Fibroblast of peridontal ligament (primary cell): ENCODE measurements around the gene PTDSS2.
"Not testable (repeated sequence)": the region's sequence is repeated elsewhere in the genome, so short reads cannot be mapped to it uniquely, and the experiment has no call there.

ENCODE experiments used
- DNase-seq: peaks from one replicate; pipeline ENCODE4 v3.0.0-alpha.2; 2010; ENCODE audit errors: extremely low read depth

Gene PTDSS2

GRCh38 chr11:449889-450808 lies at the start of gene PTDSS2:
Gene PTDSS2, plus strand, starts transcription at chr11:450279. Its CDS starts 177 bp downstream, at chr11:450456.
- peak; percentile 93 for DNase-seq

- not testable (repeated sequence) for DNase-seq
Observed at GRCh38 chr11:401196-401595, 48.9 kb upstream of the PTDSS2 start.

- DNase-seq = no peak
Observed at GRCh38 chr11:403021-403760, 46.9 kb upstream of the PTDSS2 start.

GRCh38 chr11:403761-404431 lies 46.2 kb upstream of the PTDSS2 start:
- DNase-seq = no peak

- DNase-seq = no peak
Observed at GRCh38 chr11:404551-405264, 45.4 kb upstream of the PTDSS2 start.

- DNase-seq = no peak
Observed at GRCh38 chr11:405323-405953, 44.6 kb upstream of the PTDSS2 start.

GRCh38 chr11:405954-406795 lies 43.9 kb upstream of the PTDSS2 start:
- DNase-seq = no peak

- DNase-seq = peak; percentile 38
Observed at GRCh38 chr11:406796-407650, 43.1 kb upstream of the PTDSS2 start.

GRCh38 chr11:407651-408123 lies 42.4 kb upstream of the PTDSS2 start:
- no peak for DNase-seq

GRCh38 chr11:408154-409007 lies 41.7 kb upstream of the PTDSS2 start:
- no peak for DNase-seq

GRCh38 chr11:409008-409599 lies 41.0 kb upstream of the PTDSS2 start:
- DNase-seq = no peak

- DNase-seq = no peak
Observed at GRCh38 chr11:409600-410483, 40.2 kb upstream of the PTDSS2 start.

GRCh38 chr11:410711-411110 lies 39.4 kb upstream of the PTDSS2 start:
- not testable (repeated sequence) for DNase-seq

- DNase-seq = not testable (repeated sequence)
Observed at GRCh38 chr11:411520-411919, 38.6 kb upstream of the PTDSS2 start.

GRCh38 chr11:412641-413119 lies 37.4 kb upstream of the PTDSS2 start:
- no peak for DNase-seq
